Inflammatory macrophage treated with lipopolysaccharide for 1 hour (primary cell): ENCODE data around the gene MRPL41.
"Not testable (repeated sequence)": the region's sequence is repeated elsewhere in the genome, so short reads cannot be mapped to it uniquely, and the experiment has no call there.

Experiments
- DNase-seq, 2 donors: peaks; one replicate each; pipeline ENCODE4 v3.0.0-alpha.2; 2020 to 2022

The MRPL41 gene

GRCh38 chr9:137588311-137588710 lies 36.6 kb downstream of the MRPL41 start:
- no peak for DNase-seq

- DNase-seq, result no peak
Observed at GRCh38 chr9:137588891-137589290, 37.2 kb downstream of the MRPL41 start.

- no peak for DNase-seq
Observed at GRCh38 chr9:137589441-137590122, 37.9 kb downstream of the MRPL41 start.

- DNase-seq, result no peak
Observed at GRCh38 chr9:137590123-137590468, 38.4 kb downstream of the MRPL41 start.

- DNase-seq, result peak; percentile 83 to 94
Observed at GRCh38 chr9:137590469-137591383, 39.0 kb downstream of the MRPL41 start, which contains the start of gene ZMYND19. Gene ZMYND19, minus strand, starts transcription at chr9:137590512. Its CDS starts 249 bp downstream, at chr9:137590263.

GRCh38 chr9:137592767-137593166 lies 41.1 kb downstream of the MRPL41 start:
- DNase-seq, result peak; percentile 33 to 38

GRCh38 chr9:137593176-137593575 lies 41.5 kb downstream of the MRPL41 start:
- DNase-seq, result no peak

- DNase-seq, result not testable (repeated sequence)
Observed at GRCh38 chr9:137596577-137596976, 44.9 kb downstream of the MRPL41 start.

GRCh38 chr9:137598943-137599342 lies 47.3 kb downstream of the MRPL41 start:
- DNase-seq, result no peak
